NCI-H226 (cell line): ENCODE measurements around the gene ELMOD3.
"Not testable (repeated sequence)": the region's sequence is repeated elsewhere in the genome, so short reads cannot be mapped to it uniquely, and the experiment has no call there.

Source experiments
- DNase-seq: peaks from one replicate; pipeline ENCODE4 v3.0.0-alpha.2; 2015

ELMOD3 gene

GRCh38 chr2:85377083-85377482, 22.5 kb downstream of the ELMOD3 start:
- no peak for DNase-seq

DNA sequence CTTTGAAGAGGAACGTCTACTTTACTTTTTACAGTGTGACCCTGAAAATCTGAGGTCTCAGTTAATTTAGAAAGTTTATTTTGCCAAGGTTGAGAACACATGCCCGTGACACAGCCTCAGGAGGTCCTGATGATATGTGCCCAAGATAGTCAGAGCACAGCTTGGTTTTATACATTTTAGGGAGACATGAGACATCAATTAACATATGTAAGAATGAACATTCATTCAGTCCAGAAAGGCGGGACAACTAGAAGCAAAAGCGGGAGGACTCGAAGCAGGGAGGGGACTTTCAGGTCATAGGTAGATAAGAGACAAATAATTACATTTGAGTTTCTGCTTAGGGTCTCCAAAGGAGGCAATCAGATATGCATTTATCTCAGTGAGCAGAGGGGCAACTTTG, 23.7 kb downstream of the ELMOD3 start:
- no peak for DNase-seq

DNA sequence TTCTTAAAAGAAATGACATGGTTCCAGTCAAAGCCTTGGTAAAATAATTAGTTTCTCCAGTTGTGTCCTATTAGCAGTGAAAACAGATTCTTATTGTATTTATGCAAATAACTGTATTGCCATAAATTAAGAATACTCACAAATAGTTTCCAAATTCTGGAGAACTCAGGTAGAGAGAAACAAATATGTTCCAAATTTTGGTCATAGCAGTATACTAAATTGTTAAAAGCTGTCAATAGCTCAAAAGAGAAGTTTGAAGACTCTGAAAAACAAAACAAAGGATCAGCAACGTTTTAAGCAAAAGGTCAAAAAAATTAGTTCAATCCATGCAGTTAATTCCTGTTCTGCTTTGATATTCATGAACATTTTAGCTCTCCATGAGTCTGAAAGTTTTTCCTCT, 25.5 kb downstream of the ELMOD3 start:
- no peak for DNase-seq

- DNase-seq: not testable (repeated sequence)
Measured at GRCh38 chr2:85383151-85383550, 28.6 kb downstream of the ELMOD3 start.

GRCh38 chr2:85383850-85384249, 29.3 kb downstream of the ELMOD3 start:
- no peak for DNase-seq

- no peak for DNase-seq
Measured at GRCh38 chr2:85385746-85386145, 31.2 kb downstream of the ELMOD3 start.

GRCh38 chr2:85387754-85388153, 33.2 kb downstream of the ELMOD3 start:
- no peak for DNase-seq

DNA sequence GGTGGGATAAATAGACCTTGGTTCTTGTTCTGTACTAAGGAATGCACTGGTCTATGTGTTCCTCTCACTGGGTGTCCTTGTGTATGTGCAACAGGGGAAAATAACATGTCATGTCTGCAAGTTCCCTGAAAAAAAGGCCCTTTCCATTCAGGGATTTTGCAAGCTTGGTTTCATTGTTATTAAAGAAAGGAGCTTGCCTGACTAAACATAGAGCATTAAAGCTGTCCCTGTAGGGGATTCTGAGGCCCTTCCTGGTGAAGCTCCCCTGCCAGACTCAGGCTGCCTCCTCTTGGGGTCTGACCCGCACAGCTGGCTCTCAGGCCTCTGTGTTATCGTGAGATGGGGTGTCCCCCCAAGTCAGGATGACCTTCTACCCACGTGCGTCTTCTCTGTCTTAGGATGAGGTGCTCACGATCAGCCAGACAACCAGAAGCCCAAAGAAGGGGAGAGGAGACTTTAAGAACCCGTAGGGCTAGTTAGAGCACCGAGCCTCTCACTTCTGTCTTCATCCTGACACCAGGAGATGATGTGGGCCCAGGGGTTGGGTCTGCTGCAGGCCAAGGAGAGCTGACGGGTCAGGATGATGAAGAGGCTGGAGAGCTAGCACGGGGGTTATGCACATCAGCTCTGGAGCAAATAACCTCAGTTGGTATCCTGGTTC, 34.4 kb downstream of the ELMOD3 start:
- DNase-seq: no peak

DNA sequence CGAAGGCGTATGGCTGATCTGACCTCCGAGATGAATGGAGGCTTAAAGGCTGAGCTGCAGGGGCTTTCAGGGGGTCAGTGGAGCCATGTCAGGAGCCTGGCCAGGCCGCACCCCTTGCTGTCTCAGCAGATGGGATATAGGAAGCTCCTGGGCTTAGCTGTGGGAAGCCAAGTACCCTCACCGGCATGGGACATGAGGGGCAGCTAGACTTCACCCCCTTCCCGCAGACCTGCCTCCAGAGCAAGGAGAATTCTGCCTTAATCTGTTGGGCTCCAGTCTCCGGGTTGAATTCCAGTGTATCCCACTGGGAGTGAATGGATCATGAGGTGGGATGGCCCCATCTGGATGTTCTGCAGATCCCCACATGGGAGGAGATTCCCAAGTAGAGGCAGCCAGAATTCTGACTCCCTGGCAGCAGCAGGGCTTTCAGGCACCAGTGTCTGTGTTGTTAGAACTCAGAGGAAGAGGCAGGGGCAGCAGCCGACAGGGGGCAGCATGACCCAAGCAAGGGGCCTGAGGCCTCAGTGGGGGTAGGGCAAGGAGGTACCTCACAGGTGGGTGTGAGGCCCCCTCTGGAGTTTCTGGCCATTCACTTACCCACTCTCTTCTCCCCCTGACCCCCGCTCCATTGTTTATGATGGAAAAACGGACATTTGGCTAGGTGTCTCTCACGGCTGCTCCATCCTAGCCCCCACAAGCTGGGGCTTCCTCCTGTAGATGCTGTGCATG, 36.5 kb downstream of the ELMOD3 start:
- DNase-seq: peak; percentile 12

DNA sequence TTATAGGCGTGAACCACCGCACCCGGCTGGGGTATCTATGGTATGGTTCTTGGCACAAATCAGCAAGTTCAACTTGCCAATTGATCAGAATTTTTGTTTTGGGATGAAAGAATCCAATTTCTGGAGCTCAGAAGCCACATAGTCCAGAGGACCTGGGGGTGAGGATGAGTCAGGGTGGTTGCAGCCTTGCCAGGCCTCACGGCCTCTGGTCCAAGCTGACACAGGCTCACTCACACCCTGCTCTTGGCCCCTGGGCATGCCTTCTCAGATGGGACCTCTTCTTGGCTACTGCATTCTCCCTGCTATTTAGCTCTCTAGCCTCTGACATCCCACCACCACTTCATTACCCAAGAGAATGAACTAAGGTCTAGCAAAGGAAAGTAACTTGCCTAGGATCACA, 39.3 kb downstream of the ELMOD3 start:
- no peak for DNase-seq

GRCh38 chr2:85394261-85394681, 39.7 kb downstream of the ELMOD3 start:
- DNase-seq: no peak

DNA sequence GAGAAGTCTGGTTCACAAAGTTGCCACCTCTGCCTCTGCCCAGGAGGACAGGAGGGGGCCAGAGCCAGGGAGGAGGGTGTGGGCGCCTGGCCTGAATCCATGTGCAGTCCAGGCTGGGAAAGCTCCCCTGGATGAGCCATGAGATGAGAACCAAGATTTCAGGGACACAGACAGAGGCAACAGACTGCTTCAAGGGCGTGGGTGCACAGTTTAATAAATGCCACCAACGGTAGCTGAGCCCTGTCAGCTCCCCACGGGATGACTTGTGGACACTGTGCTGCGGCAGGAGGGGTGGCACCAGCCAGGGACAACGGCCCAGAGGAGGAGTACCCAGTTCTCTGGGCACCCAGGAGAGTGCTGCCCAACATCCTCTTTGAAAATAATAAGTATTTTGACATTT, 40.4 kb downstream of the ELMOD3 start:
- no peak for DNase-seq

DNA sequence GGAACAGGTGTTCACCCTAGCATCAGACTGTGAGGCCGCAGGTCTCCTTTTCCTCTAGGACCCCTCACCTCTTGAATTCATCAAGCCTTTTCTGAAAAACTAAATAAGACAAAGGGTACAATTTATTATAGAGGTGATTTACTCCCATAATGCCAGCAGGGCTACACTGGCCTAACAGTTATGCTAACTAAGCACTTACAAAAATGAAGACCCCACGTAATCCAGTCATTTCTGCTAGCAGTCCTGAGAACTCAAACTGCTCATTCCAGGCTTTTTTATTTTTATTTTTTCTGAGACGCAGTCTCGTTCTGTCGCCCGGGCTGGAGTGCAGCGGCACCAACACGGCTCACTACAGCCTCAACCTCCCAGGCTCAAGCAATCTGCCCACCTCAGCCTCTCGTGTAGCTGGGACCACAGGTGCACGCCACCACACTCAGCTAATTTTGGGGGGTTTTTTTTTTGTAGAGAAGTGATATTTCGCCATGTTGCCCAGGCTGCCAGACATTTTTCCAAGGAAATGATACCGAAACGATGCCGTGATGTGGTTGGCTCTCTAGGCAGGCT, 41.4 kb downstream of the ELMOD3 start:
- no peak for DNase-seq

- no peak for DNase-seq
Measured at GRCh38 chr2:85396531-85397470, 42.2 kb downstream of the ELMOD3 start.

DNA sequence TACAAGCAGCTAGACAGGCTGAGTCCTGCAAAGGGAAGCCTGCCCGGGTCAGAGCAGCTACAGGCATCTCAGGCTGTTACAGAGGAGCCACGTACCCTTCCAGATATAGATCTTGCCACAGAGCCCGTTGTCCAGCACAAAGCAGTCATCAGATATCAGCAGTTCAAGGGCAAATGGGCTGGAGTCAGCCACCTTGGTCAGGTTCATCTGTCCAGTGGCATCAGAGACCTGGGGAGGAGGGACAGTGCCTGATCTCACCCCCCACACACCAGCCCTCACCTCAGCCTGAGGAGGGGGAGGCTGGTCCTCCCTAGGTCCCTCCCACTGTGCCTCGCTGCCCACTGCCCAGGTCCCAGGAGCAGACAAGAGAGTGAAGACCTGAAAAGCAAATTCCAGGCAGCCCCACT, 43.4 kb downstream of the ELMOD3 start:
- no peak for DNase-seq

DNA sequence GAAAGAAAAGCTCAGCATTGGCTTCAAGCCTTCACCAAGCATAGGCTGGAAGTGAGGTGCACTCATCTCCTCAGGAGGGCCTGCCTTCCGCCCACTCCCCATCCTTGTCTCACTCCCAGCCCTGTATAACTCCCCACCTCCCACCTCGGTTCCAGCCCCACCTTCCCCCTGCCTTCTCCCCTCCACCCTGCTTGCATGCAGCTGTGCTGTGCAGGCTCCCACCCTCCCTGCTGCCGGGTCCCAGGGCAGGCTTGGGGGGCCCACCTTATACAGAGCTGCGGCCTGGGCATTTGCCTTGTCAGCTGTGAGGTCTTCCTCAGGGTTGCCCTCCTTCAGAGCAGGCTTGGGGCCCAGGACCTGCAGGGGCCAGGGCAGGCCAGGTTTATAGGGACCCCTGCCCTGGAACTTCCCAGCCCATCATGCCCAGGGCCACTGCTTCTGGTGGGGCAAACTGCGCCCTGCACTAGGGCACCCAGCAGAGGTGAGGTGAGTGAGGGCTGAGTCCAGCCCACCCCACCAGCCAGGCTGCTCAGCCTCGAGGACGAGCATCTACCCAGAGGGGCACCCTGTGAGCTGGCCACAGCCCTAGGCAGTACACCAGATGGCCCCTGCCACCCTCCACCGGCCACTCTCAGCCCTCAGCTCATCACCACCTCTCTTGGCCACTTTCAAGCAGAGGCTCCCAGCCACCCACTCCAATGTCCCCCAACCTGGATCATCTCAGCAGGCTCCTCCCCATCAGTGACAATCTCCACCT, 44.0 kb downstream of the ELMOD3 start:
- DNase-seq: no peak

GRCh38 chr2:85399183-85399455, 44.5 kb downstream of the ELMOD3 start:
- no peak for DNase-seq

GRCh38 chr2:85400023-85400422, 45.5 kb downstream of the ELMOD3 start:
- DNase-seq: no peak

DNA sequence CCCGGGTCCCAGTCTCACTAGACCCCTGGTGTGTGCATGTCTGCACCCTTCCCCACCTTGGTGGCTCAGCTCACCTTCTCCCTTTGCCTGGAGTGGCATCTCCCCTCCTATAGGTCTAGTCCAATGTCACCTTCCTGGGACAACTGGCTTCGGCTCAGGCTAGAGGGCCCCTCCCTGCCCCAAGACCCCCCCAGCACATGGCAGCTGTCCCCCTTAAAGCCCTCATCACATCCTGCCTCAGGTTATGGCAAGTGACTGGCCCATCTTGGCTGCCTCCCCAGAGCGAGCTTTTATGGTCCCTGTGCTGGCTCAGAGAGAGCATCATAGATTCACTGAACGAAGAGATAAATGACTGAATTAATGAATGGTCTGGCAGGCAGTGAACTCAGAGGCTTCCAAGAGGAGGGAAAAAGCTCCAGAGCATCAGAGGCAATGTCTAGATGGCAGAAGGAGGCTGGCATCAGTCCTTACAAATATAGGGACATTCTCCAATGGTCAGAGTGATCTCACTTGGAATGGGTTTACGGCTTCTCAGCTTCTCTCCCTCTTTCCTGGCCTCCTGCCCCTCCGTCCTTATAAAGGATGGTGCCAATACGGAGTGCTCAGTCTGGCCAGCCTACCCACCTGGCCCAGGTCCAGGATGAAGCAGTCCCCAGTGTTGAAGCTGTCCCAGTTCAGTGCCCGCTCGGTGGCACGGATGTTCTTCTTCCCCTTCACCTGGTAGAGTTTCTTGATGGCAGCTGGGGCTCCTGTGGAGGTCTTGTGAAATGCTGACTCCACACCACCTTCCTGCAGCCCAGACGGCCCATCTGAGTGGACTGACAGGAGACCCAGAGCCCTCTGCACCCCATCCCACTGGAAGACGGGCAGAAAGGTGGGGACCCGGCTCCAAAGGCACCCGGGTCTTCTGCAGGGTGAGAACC, 46.2 kb downstream of the ELMOD3 start:
- no peak for DNase-seq

- no peak for DNase-seq
Measured at GRCh38 chr2:85401464-85401805, 46.9 kb downstream of the ELMOD3 start.

DNA sequence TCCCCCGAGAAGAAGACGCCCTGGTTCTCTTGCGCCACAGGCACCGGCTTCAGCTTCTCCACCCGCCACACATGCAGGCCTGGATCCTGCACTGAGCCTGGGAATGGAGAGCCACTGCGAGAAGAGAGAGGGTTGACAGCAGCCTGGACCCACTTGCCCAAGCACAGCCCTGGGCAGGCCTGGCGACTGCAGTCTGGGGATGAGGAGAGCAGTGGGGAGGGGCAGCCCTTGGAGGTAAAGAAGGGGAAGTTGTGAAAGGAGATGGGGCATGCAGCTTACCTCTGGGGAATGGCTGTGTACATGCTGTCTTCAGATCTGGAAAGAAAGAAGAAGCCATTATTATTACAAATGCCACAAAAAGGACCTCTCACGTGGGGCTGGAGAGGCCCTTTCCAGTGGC, 47.3 kb downstream of the ELMOD3 start:
- no peak for DNase-seq
